GM12872 (cell line): ENCODE measurements around the gene SLC38A2.

Experiments
- CTCF ChIP-seq: IDR thresholded peaks from 3 replicates; pipeline ENCODE4 v1.5.1; 2011; ENCODE audit warnings: low read depth, mild to moderate bottlenecking, low read length, moderate library complexity; ENCODE audit not compliant: insufficient read depth

SLC38A2 gene

GRCh38 chr12:46368684-46369083 lies 3.9 kb downstream of the SLC38A2 start:
- no peak for TF ChIP-seq CTCF

GRCh38 chr12:46368138-46368537 lies 4.4 kb downstream of the SLC38A2 start:
- TF ChIP-seq CTCF = no peak

GRCh38 chr12:46367351-46368029 lies 5.1 kb downstream of the SLC38A2 start:
- no peak for TF ChIP-seq CTCF

GRCh38 chr12:46366771-46367170 lies 5.8 kb downstream of the SLC38A2 start:
- no peak for TF ChIP-seq CTCF

GRCh38 chr12:46365951-46366379 lies 6.6 kb downstream of the SLC38A2 start:
- TF ChIP-seq CTCF = no peak

- TF ChIP-seq CTCF = no peak
Measured at GRCh38 chr12:46364777-46365580, 7.6 kb downstream of the SLC38A2 start.

- TF ChIP-seq CTCF = no peak
Measured at GRCh38 chr12:46364300-46364696, 8.3 kb downstream of the SLC38A2 start.
